Thyroid gland (tissue), 4 donors: ENCODE results near the gene PCDHA4. TPM values are rescaled to one million over a fixed set of nuclear protein-coding genes. Genes with fewer than 3 reads are reported as not detected.

Experiments used
- DNase-seq, 2 donors: peaks; one replicate each; pipeline ENCODE4 v3.0.0-alpha.2; 2019
- H3K27ac ChIP-seq, 3 donors: fragments of 200-600 bp; sonication (generic); 1 replicate in 2 of 3; 2 replicates in 1 of 3; pipeline ENCODE4 v1.5.1; 2016 to 2019; ENCODE audit warnings: mild to moderate bottlenecking in 1 of 3, moderate library complexity in 1 of 3
- H3K27me3 ChIP-seq: fragments of 200-600 bp; sonication (generic); one replicate; pipeline ENCODE4 v1.5.1; 2019
- H3K36me3 ChIP-seq, 2 donors: fragments of 200-600 bp; sonication (generic); one replicate each; pipeline ENCODE4 v1.5.1; 2016 to 2019
- H3K4me1 ChIP-seq, 2 donors: fragments of 200-600 bp; sonication (generic); one replicate each; pipeline ENCODE4 v1.5.1; 2017 to 2019
- H3K4me3 ChIP-seq, 3 donors: fragments of 200-600 bp; sonication (generic); replicated peaks in 1 of 3; 1 replicate in 2 of 3; 2 replicates in 1 of 3; pipeline ENCODE4 v1.5.1; 2016; ENCODE audit warnings: mild to moderate bottlenecking in 1 of 3
- H3K9me3 ChIP-seq: fragments of 200-600 bp; sonication (generic); one replicate; pipeline ENCODE4 v1.5.1; 2017
- POLR2A ChIP-seq, 2 donors: fragments of 450-650 bp; IDR thresholded peaks; one replicate each; pipeline ENCODE4 v1.6.1; 2017; ENCODE audit warnings: antibody characterized with exemption in 2 of 2, mild to moderate bottlenecking in 2 of 2, moderate library complexity in 1 of 2
- WGBS, 2 donors: methylation state at CpG; one replicate each; pipeline ENCODE4 v1.1.5; 2017; 5-methylcytosine and 5-hydroxymethylcytosine counted together
- intact Hi-C: fragments of 100-400 bp; cut with DNase I; formaldehyde crosslinking; loops from one replicate; pipeline ENCODE4 v1.15.1; 2023
- total RNA-seq, 4 donors: library from RNA; depleted of rRNA; stranded (reverse); fragments of >200 nt; gene quantifications; one replicate each; pipeline ENCODE4 v1.2.3, GENCODE V29; 2016
- TF ChIP-seq, protein P1 (sequence below), 6 experiments: fragments of 200-600 bp in 3 of 6; fragments of 450-650 bp in 3 of 6; sonication (generic) in 3 of 6; IDR thresholded peaks; one replicate each; pipeline ENCODE4 v1.5.1; 2016 to 2019; ENCODE audit warnings: antibody characterized with exemption in 6 of 6, mild to moderate bottlenecking in 2 of 6, inconsistent platforms in 1 of 6, moderate library complexity in 1 of 6

PCDHA4 gene
- total RNA-seq, 4 donors from 2014 or later, result 0.40 to 2.1 (median 0.69) TPM

DNA sequence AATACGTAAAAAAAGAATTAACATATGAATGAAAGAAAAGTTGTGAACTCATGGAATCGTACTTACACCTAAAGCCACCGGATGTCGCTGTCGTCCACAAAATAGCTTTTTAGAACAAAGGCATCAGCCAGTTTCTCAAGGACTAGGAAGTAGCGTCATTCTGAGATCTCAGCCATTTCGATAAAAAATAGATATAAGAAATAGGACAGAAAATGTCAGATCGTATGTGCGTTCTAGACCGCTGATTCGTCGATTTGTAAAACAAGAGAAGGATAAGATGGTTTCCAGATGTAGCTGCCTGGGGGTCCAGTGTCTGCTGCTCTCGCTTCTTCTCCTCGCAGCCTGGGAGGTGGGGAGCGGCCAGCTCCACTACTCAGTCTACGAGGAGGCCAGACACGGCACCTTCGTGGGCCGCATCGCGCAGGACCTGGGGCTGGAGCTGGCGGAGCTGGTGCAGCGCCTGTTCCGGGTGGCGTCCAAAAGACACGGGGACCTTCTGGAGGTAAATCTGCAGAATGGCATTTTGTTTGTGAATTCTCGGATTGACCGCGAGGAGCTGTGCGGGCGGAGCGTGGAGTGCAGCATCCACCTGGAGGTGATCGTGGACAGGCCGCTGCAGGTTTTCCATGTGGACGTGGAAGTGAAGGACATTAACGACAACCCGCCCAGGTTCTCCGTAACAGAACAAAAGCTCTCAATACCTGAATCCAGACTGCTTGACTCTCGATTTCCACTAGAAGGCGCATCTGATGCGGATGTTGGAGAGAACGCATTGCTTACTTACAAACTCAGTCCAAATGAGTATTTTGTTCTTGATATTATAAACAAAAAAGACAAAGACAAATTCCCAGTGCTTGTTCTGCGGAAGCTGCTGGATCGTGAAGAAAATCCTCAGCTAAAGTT, 49.2 kb downstream of the PCDHA4 start, which contains the start of gene PCDHA10:
TSS of gene PCDHA10 (plus strand) at position 126 of the 903 bp plus-strand sequence. CDS start at position 278, 152 bp downstream.
- no peak for TF ChIP-seq POLR2A (IDR thresholded peaks at IDR 0.05)
- TF ChIP-seq, protein P1, sequence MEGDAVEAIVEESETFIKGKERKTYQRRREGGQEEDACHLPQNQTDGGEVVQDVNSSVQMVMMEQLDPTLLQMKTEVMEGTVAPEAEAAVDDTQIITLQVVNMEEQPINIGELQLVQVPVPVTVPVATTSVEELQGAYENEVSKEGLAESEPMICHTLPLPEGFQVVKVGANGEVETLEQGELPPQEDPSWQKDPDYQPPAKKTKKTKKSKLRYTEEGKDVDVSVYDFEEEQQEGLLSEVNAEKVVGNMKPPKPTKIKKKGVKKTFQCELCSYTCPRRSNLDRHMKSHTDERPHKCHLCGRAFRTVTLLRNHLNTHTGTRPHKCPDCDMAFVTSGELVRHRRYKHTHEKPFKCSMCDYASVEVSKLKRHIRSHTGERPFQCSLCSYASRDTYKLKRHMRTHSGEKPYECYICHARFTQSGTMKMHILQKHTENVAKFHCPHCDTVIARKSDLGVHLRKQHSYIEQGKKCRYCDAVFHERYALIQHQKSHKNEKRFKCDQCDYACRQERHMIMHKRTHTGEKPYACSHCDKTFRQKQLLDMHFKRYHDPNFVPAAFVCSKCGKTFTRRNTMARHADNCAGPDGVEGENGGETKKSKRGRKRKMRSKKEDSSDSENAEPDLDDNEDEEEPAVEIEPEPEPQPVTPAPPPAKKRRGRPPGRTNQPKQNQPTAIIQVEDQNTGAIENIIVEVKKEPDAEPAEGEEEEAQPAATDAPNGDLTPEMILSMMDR (IDR thresholded peaks at IDR 0.05), result peak in 4 of 6 experiments; percentile 48 to 72 (median 52)
- H3K4me1 ChIP-seq, result peaks cover 0 to 5% of the 10 kb centered on the region in 2 donors
- no peak within 1 kb of the TSS for H3K4me3 ChIP-seq
- H3K27me3 ChIP-seq, result no peaks in the 10 kb centered on the region
- peak; percentile 33 to 55 for DNase-seq
- no peaks in the 10 kb centered on the region for H3K36me3 ChIP-seq
- WGBS, 2 donors, result 14 to 22% methylated on average over 37 to 44 of the region's 44 CpGs
- H3K27ac ChIP-seq, result peak within 1 kb of the TSS in 2 of 3 donors; percentile 31 to 36
- intact Hi-C loops, result no loop called here
- H3K9me3 ChIP-seq, result no peaks in the 10 kb centered on the region

DNA sequence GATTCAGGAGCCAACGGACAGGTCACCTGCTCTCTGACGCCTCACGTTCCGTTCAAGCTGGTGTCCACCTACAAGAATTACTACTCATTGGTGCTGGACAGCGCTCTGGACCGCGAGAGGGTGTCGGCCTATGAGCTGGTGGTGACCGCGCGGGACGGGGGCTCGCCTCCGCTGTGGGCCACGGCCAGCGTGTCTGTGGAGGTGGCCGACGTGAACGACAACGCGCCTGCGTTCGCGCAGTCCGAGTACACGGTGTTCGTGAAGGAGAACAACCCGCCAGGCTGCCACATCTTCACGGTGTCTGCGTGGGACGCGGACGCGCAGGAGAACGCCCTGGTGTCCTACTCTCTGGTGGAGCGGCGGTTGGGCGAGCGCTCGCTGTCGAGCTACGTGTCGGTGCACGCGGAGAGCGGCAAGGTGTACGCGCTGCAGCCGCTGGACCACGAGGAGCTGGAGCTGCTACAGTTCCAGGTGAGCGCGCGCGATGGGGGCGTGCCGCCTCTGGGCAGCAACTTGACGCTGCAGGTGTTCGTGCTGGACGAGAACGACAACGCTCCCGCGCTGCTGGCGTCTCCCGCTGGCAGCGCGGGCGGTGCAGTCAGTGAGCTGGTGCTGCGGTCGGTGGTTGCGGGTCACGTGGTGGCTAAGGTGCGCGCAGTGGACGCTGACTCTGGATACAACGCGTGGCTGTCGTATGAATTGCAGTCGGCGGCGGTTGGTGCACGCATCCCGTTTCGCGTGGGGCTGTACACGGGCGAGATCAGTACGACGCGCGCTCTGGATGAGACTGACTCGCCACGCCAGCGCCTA, 50.5 kb downstream of the PCDHA4 start:
- intact Hi-C loops, result no loop called here
- no peaks in the 10 kb centered on the region for H3K36me3 ChIP-seq
- H3K9me3 ChIP-seq, result no peaks in the 10 kb centered on the region
- no peak for TF ChIP-seq POLR2A (IDR thresholded peaks at IDR 0.05)
- TF ChIP-seq, protein P1 (IDR thresholded peaks at IDR 0.05), result no peak
- WGBS, 2 donors, result 49 to 51% methylated on average over 14 to 77 of the region's 94 CpGs
- H3K27me3 ChIP-seq, result no peaks in the 10 kb centered on the region
- H3K4me1 ChIP-seq, result peaks cover 0 to 5% of the 10 kb centered on the region in 2 donors
- H3K27ac ChIP-seq, result no peak overlapping the region
- no peak for DNase-seq
- no peak overlapping the region for H3K4me3 ChIP-seq

DNA sequence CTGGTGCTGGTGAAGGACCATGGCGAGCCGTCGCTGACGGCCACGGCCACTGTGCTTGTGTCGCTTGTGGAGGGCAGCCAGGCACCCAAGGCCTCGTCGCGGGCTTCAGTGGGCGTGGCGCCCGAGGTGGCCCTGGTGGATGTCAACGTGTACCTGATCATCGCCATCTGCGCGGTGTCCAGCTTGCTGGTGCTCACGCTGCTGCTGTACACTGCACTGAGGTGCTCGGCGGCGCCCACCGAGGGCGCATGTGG, 51.0 kb downstream of the PCDHA4 start:
- Histone ChIP-seq H3K27me3 (no peaks in the 10 kb centered on the region), H3K36me3 (no peaks in the 10 kb centered on the region), H3K27ac (no peak overlapping the region), H3K4me3 (no peak overlapping the region), H3K9me3 (no peaks in the 10 kb centered on the region), H3K4me1 (peaks cover 0 to 5% of the 10 kb centered on the region in 2 donors)
- 53 to 58% methylated on average over 8 to 9 of the region's 22 CpGs for WGBS, 2 donors
- TF ChIP-seq, protein P1 (IDR thresholded peaks at IDR 0.05), result no peak
- no peak for TF ChIP-seq POLR2A (IDR thresholded peaks at IDR 0.05)
- intact Hi-C loops, result no loop called here
- no peak for DNase-seq

DNA sequence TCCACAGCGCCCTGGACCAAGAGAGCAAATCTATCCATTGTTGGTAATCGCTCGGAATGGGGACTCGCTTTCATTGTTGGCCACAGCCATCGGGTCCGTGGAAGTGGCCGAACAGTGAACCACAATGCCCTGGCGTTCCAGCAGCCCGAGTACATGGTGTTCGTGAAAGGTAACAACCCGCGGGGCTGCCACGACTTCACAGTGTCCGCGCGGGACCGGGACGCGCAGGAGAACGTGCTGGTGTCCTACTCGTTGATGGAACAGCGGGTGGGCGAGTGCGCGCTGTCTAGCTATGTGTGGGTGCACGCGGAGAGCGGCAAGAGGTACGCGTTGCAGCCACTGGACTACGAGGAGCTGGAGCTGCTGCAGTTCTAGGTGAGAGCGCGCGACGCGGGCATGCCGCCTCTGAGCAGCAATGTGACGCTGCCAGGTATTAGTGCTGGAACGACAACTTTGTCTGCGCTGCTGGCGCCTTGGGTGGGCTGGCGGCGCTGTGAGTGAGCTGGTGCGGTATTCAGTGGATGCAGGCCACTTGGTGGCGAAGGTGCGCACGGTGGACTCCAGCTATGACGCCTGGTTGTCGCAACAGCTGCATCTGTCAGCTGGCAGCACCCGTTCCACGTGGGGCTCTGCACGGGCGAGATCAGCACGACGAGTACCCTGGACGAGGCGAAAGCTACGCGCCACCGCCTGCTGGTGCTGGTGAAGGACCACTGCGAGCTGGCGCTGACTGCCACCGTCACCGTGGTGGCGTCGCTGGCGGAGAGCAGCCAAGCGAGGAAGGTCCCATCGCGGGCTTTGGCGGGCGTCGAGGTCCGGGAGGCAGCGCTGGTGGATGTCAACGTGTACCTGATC, 55.8 kb downstream of the PCDHA4 start:
- Histone ChIP-seq H3K4me1 (no peaks in the 10 kb centered on the region), H3K9me3 (no peaks in the 10 kb centered on the region), H3K4me3 (no peak overlapping the region), H3K27ac (no peak overlapping the region), H3K36me3 (no peaks in the 10 kb centered on the region), H3K27me3 (no peaks in the 10 kb centered on the region)
- TF ChIP-seq POLR2A (IDR thresholded peaks at IDR 0.05), result no peak
- TF ChIP-seq, protein P1 (IDR thresholded peaks at IDR 0.05), result no peak
- WGBS, 2 donors, result 43 to 51% methylated on average over 44 to 69 of the region's 76 CpGs
- DNase-seq, result no peak
- intact Hi-C loops, result no loop called here

Other genes with a start within 250 kb of the PCDHA4 start
- gene SRA1, start 249.6 kb upstream of the PCDHA4 start, total RNA-seq, result 10 to 100 TPM; 22.7 to 43.7 (median 35.7) TPM
- 10 to 100 TPM; 20.2 to 33.5 (median 26.1) TPM for gene APBB3, start 242.5 kb upstream of the PCDHA4 start, total RNA-seq
- 100 to 1,000 TPM in 1 of 4 donors, 10 to 100 TPM in 3; 64.2 to 114 (median 74.0) TPM for gene SLC35A4, start 242.2 kb upstream of the PCDHA4 start, total RNA-seq
- 10 to 100 TPM; 18.5 to 36.7 (median 30.0) TPM for gene CD14, start 173.9 kb upstream of the PCDHA4 start, total RNA-seq
- 10 to 100 TPM; 16.1 to 48.7 (median 29.3) TPM for gene TMCO6, start 167.6 kb upstream of the PCDHA4 start, total RNA-seq
- 10 to 100 TPM; 25.9 to 90.9 (median 56.4) TPM for gene NDUFA2, start 159.4 kb upstream of the PCDHA4 start, total RNA-seq
- 100 to 1,000 TPM; 106 to 279 (median 161) TPM for gene IK, start 159.2 kb upstream of the PCDHA4 start, total RNA-seq
- gene WDR55, start 142.2 kb upstream of the PCDHA4 start, total RNA-seq, result 10 to 100 TPM; 19.5 to 23.8 (median 20.7) TPM
- 1 to 10 TPM in 2 of 4 donors, not detected in 2; 1.3 to 2.0 TPM for gene DND1, start 133.5 kb upstream of the PCDHA4 start, total RNA-seq
- gene HARS1, start 115.7 kb upstream of the PCDHA4 start, total RNA-seq, result 10 to 100 TPM; 41.0 to 56.8 (median 48.2) TPM
- gene HARS2, start 115.6 kb upstream of the PCDHA4 start, total RNA-seq, result 10 to 100 TPM; 29.3 to 31.8 (median 30.1) TPM
- 10 to 100 TPM; 35.1 to 46.0 (median 37.5) TPM for gene ZMAT2, start 106.6 kb upstream of the PCDHA4 start, total RNA-seq
- gene PCDHA1, start 20.9 kb upstream of the PCDHA4 start, total RNA-seq, result under 1 TPM in 1 of 4 donors, not detected in 3; 0.13 TPM
- gene PCDHA2, start 12.2 kb upstream of the PCDHA4 start, total RNA-seq, result under 1 TPM in 1 of 4 donors, not detected in 3; 0.22 TPM
- gene PCDHA3, start 6.0 kb upstream of the PCDHA4 start, total RNA-seq, result 1 to 10 TPM; 1.1 to 1.7 (median 1.3) TPM
- gene PCDHA5, start 14.5 kb downstream of the PCDHA4 start, total RNA-seq, result under 1 TPM; 0.33 to 0.54 (median 0.45) TPM
- gene PCDHA6, start 20.9 kb downstream of the PCDHA4 start, total RNA-seq, result 1 to 10 TPM in 2 of 4 donors, under 1 TPM in 2; 0.29 to 1.3 (median 1.0) TPM
- gene PCDHA7, start 27.2 kb downstream of the PCDHA4 start, total RNA-seq, result under 1 TPM; 0.45 to 0.88 (median 0.54) TPM
- gene PCDHA8, start 34.1 kb downstream of the PCDHA4 start, total RNA-seq, result under 1 TPM in 3 of 4 donors, not detected in 1; 0.27 to 0.93 (median 0.33) TPM
- gene PCDHA9, start 41.3 kb downstream of the PCDHA4 start, total RNA-seq, result under 1 TPM; 0.17 to 0.54 (median 0.29) TPM
- 10 to 100 TPM in 2 of 4 donors, 1 to 10 TPM in 2; 6.0 to 11.8 (median 9.2) TPM for gene PCDHA10, start 48.8 kb downstream of the PCDHA4 start, total RNA-seq
- 1 to 10 TPM; 1.8 to 4.2 (median 2.1) TPM for gene PCDHA11, start 61.9 kb downstream of the PCDHA4 start, total RNA-seq
- 1 to 10 TPM; 3.3 to 9.6 (median 6.1) TPM for gene PCDHA12, start 68.2 kb downstream of the PCDHA4 start, total RNA-seq
- 1 to 10 TPM; 1.8 to 4.0 (median 3.1) TPM for gene PCDHA13, start 75.1 kb downstream of the PCDHA4 start, total RNA-seq
- gene PCDHAC1, start 119.2 kb downstream of the PCDHA4 start, total RNA-seq, result 1 to 10 TPM; 3.0 to 6.4 (median 3.5) TPM
- 1 to 10 TPM; 2.0 to 5.4 (median 3.4) TPM for gene PCDHAC2, start 159.4 kb downstream of the PCDHA4 start, total RNA-seq
- gene PCDHB1, start 244.3 kb downstream of the PCDHA4 start, total RNA-seq, result under 1 TPM in 1 of 4 donors, not detected in 3; under 0.01 TPM